ENCODE measurements around the gene SWAP70.

Gene SWAP70

DNA sequence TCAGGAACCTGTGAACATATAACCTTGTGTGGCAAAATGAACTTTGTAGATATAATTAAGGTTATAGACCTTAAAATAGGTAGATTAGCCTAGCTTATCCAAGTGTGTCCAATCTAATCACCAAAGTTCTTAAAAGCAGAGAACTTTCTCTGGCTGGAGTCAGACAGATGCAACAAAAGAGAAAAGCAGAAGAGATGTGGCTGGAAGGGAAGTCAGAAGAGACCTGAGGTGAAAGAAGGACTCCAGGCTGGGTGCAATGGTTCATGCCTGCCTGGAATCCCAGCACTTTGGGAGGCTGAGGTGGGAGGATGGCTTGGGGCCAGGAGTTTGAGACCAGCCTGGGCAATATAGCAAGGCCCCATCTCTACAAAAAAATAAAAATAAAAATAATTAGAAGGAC lies 39.4 kb upstream of the SWAP70 start:
- TF ChIP-seq, protein P1, sequence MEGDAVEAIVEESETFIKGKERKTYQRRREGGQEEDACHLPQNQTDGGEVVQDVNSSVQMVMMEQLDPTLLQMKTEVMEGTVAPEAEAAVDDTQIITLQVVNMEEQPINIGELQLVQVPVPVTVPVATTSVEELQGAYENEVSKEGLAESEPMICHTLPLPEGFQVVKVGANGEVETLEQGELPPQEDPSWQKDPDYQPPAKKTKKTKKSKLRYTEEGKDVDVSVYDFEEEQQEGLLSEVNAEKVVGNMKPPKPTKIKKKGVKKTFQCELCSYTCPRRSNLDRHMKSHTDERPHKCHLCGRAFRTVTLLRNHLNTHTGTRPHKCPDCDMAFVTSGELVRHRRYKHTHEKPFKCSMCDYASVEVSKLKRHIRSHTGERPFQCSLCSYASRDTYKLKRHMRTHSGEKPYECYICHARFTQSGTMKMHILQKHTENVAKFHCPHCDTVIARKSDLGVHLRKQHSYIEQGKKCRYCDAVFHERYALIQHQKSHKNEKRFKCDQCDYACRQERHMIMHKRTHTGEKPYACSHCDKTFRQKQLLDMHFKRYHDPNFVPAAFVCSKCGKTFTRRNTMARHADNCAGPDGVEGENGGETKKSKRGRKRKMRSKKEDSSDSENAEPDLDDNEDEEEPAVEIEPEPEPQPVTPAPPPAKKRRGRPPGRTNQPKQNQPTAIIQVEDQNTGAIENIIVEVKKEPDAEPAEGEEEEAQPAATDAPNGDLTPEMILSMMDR (conservative IDR thresholded peaks at IDR 0.05; ENCODE audit: low read length): no peak
- H3K4me3 ChIP-seq (ENCODE audit: low read length): no peak overlapping the region
- DNase-seq (ENCODE audit: low read depth): no peak

DNA sequence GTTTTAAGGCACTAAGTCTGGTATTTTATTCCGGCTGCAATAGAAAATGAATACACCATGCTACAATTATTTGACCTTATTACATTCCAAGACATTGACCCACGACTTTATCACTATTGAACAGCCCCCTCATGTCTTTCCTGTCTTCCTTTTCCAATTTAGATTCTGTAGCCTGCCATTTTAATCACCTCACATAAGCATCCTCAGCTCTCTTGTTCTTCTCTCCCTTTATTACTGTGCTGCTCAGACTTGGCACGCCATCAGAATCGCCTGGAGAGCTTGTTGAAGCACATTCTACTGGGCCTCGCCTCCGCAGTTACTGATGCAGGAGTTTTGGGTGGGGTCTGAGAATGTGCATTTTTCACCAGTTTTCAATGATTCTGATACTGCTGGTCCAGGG lies 38.7 kb upstream of the SWAP70 start:
- DNase-seq (ENCODE audit: low read depth): no peak
- H3K4me3 ChIP-seq (ENCODE audit: low read length): no peak overlapping the region
- TF ChIP-seq, protein P1 (conservative IDR thresholded peaks at IDR 0.05; ENCODE audit: low read length): no peak

DNA sequence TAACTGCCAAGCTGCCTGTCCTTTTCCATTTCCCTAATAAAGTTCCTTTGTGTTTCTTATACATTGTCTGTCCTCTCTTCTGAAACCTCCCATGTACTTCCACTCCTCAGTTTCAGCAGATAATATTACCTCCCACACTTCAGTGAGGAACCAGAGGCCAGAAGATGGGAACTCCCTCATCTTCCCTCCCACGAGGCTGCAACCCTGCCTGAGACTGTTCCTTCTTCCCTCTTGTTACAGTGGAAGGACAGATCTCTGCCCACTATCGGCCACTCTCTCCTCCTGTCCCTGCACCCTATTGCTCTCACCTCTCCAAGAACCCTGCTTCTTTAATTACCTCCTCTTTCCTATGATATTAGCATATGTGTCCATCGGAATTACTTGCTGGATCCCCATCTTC lies 38.1 kb upstream of the SWAP70 start:
- TF ChIP-seq, protein P1 (conservative IDR thresholded peaks at IDR 0.05; ENCODE audit: low read length): no peak
- no peak for DNase-seq (ENCODE audit: low read depth)
- H3K4me3 ChIP-seq (ENCODE audit: low read length): no peak overlapping the region

DNA sequence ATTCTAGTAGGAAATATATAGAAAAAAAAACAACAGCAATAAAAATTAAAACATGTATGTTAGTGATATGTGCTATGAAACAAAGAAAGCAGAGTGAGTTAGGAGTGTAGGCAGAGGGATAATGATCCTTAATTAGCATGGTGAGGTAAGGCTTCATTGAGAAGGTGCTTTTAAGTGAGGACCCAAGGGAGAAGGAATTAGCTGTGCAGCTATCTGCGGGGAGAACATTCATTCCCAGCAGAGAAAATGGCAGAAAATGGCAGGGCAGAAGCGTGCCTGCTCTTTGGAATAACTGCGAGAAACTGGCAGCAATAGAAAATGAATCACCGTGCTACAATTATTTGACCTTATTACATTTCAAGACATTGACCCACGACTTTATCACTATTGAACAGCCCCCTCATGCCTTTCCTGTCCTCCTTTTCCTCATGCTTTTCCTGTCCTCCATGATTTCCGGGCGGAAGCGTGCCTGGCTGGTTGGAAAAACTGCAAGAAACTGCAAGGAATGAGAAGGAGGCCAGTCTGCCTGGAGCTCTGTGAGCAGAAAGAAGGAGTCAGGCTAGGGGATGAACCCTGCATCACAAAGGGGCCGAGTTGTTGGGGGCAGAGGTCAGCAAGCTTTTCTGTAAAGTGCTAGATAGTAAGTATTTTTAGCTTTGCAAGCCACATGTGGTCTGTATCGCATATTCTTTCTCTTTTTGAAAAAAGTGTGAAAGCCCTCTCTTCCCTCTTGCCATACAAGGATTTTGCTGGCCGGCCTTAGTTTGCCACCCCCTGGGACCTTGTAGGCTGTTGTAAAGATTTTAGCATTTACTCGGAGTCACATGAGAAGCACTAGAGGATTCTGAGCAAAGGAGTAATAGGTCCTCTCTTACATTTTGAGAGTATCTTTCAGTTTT lies 37.1 kb upstream of the SWAP70 start:
- TF ChIP-seq, protein P1 (conservative IDR thresholded peaks at IDR 0.05; ENCODE audit: low read length): no peak
- H3K4me3 ChIP-seq (ENCODE audit: low read length): no peak overlapping the region
- no peak for DNase-seq (ENCODE audit: low read depth)

DNA sequence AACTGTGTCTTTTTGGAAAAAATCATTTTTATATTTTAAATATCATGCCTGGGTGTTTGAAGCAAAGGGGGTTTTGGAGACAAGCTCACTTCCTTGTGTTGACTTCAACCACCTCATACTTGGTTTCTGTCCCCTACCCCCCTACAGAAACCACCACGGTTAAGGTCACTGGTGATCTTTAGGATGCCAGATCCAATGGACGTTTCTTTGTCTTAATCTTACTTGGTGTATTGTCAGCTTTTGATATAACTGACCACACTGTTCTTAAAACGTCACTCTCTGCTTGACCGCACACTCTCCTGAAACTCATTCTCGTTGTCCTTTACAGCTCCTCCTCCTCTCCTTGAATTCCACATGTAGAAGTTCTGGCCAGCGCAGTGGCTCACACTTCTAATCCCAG lies 34.8 kb upstream of the SWAP70 start:
- DNase-seq (ENCODE audit: low read depth): no peak
- TF ChIP-seq, protein P1 (conservative IDR thresholded peaks at IDR 0.05; ENCODE audit: low read length): no peak

DNA sequence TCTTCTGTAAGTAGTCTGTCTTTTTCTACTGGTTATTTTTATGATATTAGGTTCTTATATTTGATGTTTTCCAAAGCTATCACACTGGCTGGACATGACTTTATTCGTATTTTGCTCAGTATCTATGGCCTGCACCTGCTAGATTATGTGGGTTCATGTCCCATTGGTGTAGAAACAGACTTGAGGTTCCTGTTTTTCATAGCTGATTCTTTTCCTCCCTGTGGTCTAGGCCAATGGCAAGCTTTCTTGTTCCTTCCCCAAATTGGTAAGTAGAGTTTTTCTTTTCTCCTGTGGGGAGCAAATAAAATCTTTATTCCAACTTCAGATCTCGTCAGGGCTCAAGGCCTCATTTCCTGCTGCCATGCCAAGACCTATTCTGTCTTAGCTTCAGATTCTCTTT lies 30.2 kb upstream of the SWAP70 start:
- DNase-seq (ENCODE audit: low read depth): no peak
- TF ChIP-seq, protein P1 (conservative IDR thresholded peaks at IDR 0.05; ENCODE audit: low read length): no peak
- H3K4me3 ChIP-seq (ENCODE audit: low read length): no peak overlapping the region

More for the DNA sequence above, 34.8 kb upstream of the SWAP70 start:
- H3K4me3 ChIP-seq (ENCODE audit: low read length): no peak overlapping the region

DNA sequence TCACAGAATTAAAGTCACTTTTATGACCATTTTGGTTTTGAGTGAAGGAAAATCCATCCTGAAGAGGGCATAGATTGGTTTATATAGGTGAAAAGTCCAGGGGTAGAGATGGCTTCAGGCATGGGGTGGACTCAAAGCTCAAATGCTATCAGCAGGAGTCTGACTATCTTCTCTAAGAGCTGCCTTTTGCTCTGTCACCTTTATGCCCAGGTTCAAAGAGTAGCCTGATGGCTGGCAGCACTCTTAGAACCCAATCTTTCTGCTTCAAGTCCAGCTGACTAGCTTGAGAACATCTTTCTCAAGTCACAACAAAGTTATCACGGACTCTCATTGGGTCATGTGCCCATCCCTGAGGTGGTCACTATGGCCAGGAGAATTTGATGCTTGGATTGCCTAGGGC lies 27.2 kb upstream of the SWAP70 start:
- no peak for DNase-seq (ENCODE audit: low read depth)
- TF ChIP-seq, protein P1 (conservative IDR thresholded peaks at IDR 0.05; ENCODE audit: low read length): no peak
- no peak overlapping the region for H3K4me3 ChIP-seq (ENCODE audit: low read length)
